Mammary epithelial cell (primary cell): ENCODE measurements around the gene ZCCHC24.

ENCODE experiments used
- CTCF ChIP-seq, 2 donors: IDR thresholded peaks in 1 of 2; conservative IDR thresholded peaks in 1 of 2; 2 replicates each; pipeline ENCODE4 v1.5.1; 2011 to 2012; ENCODE audit warnings: inconsistent platforms in 2 of 2, low read length in 2 of 2, mild to moderate bottlenecking in 2 of 2, control low read depth in 1 of 2, low read depth in 1 of 2; ENCODE audit not compliant: insufficient read depth in 1 of 2; ENCODE audit errors: extremely low read depth in 1 of 2
- EZH2 ChIP-seq: IDR thresholded peaks from 2 replicates; pipeline ENCODE4 v1.6.1; 2012; ENCODE audit warnings: low read length, inconsistent platforms, borderline replicate concordance

GRCh38 chr10:79443338-79444198, 1.9 kb downstream of the ZCCHC24 start:
- TF ChIP-seq CTCF (conservative IDR thresholded peaks at IDR 0.05 in 1 of 2, IDR thresholded peaks at IDR 0.05 in 1 of 2; ENCODE audit: extremely low read depth in 1 of 2, insufficient read depth in 1 of 2, low read depth in 1 of 2, low read length in 2 of 2) (no peak), EZH2 (no peak)
